ENCODE results near the gene KLC1.

The KLC1 gene

GRCh38 chr14:103739466-103739792, 110.4 kb downstream of the KLC1 start:
- Histone ChIP-seq H2AFZ (ENCODE audit: low read length) (no peak overlapping the region), H3K14ac (ENCODE audit: low read length) (peak overlapping the region; percentile 85), H4K91ac (ENCODE audit: low read depth, low read length, poor library complexity) (no peak overlapping the region), H3K18ac (ENCODE audit: low read length) (peak overlapping the region; percentile 54), H3K79me1 (ENCODE audit: low read depth, low read length) (peaks cover 3% of the 10 kb centered on the region), H3K4me1 (ENCODE audit: control insufficient read depth in 2 of 2, insufficient read depth in 1 of 2, low read depth in 1 of 2, low read length in 2 of 2) (peaks cover 0 to 2% of the 10 kb centered on the region in 2 donors), H2BK12ac (ENCODE audit: low read length) (no peak overlapping the region), H2BK5ac (ENCODE audit: low read length) (peak overlapping the region; percentile 14), H2AK5ac (ENCODE audit: low read depth, low read length) (no peak overlapping the region), H3K9me3 (replicated peaks in 1 of 2; ENCODE audit: control insufficient read depth in 2 of 2, insufficient read depth in 1 of 2, low read depth in 1 of 2, low read length in 2 of 2) (no peaks in the 10 kb centered on the region), H3K4me3 (ENCODE audit: low read length in 2 of 2) (no peak overlapping the region), H2BK120ac (ENCODE audit: low read depth, low read length) (no peak overlapping the region), H3K27ac (replicated peaks; ENCODE audit: low read length) (no peak overlapping the region), H4K8ac (ENCODE audit: low read depth, low read length) (no peak overlapping the region), H3K36me3 (replicated peaks in 1 of 2; ENCODE audit: control insufficient read depth in 2 of 2, insufficient read depth in 2 of 2, low read length in 2 of 2) (peaks cover 7 to 8% of the 10 kb centered on the region in 2 donors), H3K9ac (ENCODE audit: low read depth, low read length, poor library complexity) (no peak overlapping the region), H3K4ac (ENCODE audit: low read length) (no peak overlapping the region), H3K27me3 (ENCODE audit: control insufficient read depth in 3 of 3, insufficient read depth in 3 of 3, low read depth in 1 of 3, low read length in 3 of 3) (no peaks in the 10 kb centered on the region), H3K23ac (ENCODE audit: low read depth, low read length, poor library complexity) (no peak overlapping the region), H3K4me2 (ENCODE audit: insufficient read depth, low read length, poor library complexity, severe bottlenecking) (no peak overlapping the region), H2BK15ac (ENCODE audit: low read length) (no peak overlapping the region)
- WGBS, 2 donors (ENCODE audit: extremely low coverage in 2 of 2, insufficient read length in 2 of 2, insufficient replicate concordance in 1 of 2), result no CpG with 5 or more reads among the region's 6 CpGs
- DNase-seq (ENCODE audit: low spot score), result no peak

DNA sequence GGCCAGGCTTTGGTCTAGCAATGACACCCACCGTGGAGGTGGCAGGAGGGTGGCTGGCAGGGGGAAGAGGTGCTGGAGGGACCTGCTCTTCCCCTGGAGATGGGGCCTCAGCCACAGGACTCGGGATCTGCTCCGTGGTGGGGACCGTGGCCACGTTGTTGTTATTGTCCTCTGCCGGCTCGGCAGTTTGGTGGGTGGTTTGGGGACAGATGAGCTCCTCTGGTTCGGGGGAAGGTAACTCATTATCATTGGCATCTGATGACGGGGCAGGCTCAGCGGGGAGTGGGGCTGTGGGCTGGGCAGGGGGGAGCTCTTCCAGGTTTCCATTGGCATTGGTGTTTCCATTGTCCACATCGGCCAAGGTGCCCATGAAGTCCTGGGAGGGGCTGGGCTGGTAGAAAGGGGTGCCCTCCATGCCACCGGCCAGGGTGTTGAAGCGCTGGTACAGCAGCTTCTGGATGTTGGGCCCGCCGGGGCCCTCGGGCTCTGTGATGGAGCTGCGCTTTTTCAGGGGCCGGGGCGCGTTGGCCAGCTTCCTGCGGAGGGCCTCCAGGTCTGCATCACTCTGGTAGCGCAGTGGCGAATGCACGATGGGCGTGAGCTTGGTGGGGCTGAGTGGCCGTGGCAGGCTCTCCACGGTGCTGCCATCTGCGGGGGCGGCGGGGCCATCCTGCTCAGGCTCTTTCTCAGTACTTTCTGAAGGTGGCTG, 110.9 kb downstream of the KLC1 start:
- no peak overlapping the region for H3K4me3 ChIP-seq (ENCODE audit: low read length in 2 of 2)
- H2BK120ac ChIP-seq (ENCODE audit: low read depth, low read length), result peak overlapping the region; percentile 18
- DNase-seq (ENCODE audit: low spot score), result no peak
- H2BK5ac ChIP-seq (ENCODE audit: low read length), result peak overlapping the region; percentile 14
- H2BK15ac ChIP-seq (ENCODE audit: low read length), result no peak overlapping the region
- H2AK5ac ChIP-seq (ENCODE audit: low read depth, low read length), result no peak overlapping the region
- no peaks in the 10 kb centered on the region for H3K9me3 ChIP-seq (replicated peaks in 1 of 2; ENCODE audit: control insufficient read depth in 2 of 2, insufficient read depth in 1 of 2, low read depth in 1 of 2, low read length in 2 of 2)
- H3K36me3 ChIP-seq (replicated peaks in 1 of 2; ENCODE audit: control insufficient read depth in 2 of 2, insufficient read depth in 2 of 2, low read length in 2 of 2), result peaks cover 3 to 7% of the 10 kb centered on the region in 2 donors
- H3K4me2 ChIP-seq (ENCODE audit: insufficient read depth, low read length, poor library complexity, severe bottlenecking), result no peak overlapping the region
- H2BK12ac ChIP-seq (ENCODE audit: low read length), result no peak overlapping the region
- peak overlapping the region; percentile 12 for H3K9ac ChIP-seq (ENCODE audit: low read depth, low read length, poor library complexity)
- no peak overlapping the region for H4K8ac ChIP-seq (ENCODE audit: low read depth, low read length)
- peak overlapping the region; percentile 86 for H3K23ac ChIP-seq (ENCODE audit: low read depth, low read length, poor library complexity)
- H3K27ac ChIP-seq (replicated peaks; ENCODE audit: low read length), result no peak overlapping the region
- no peak overlapping the region for H4K91ac ChIP-seq (ENCODE audit: low read depth, low read length, poor library complexity)
- H3K14ac ChIP-seq (ENCODE audit: low read length), result peak overlapping the region; percentile 85
- WGBS, 2 donors (ENCODE audit: extremely low coverage in 2 of 2, insufficient read length in 2 of 2, insufficient replicate concordance in 1 of 2), result no CpG with 5 or more reads among the region's 30 CpGs
- H2AFZ ChIP-seq (ENCODE audit: low read length), result no peak overlapping the region
- no peaks in the 10 kb centered on the region for H3K27me3 ChIP-seq (ENCODE audit: control insufficient read depth in 3 of 3, insufficient read depth in 3 of 3, low read depth in 1 of 3, low read length in 3 of 3)
- H3K4me1 ChIP-seq (ENCODE audit: control insufficient read depth in 2 of 2, insufficient read depth in 1 of 2, low read depth in 1 of 2, low read length in 2 of 2), result peaks cover 0 to 2% of the 10 kb centered on the region in 2 donors
- peaks cover 3% of the 10 kb centered on the region for H3K79me1 ChIP-seq (ENCODE audit: low read depth, low read length)
- H3K4ac ChIP-seq (ENCODE audit: low read length), result no peak overlapping the region
- peak overlapping the region; percentile 54 for H3K18ac ChIP-seq (ENCODE audit: low read length)

DNA sequence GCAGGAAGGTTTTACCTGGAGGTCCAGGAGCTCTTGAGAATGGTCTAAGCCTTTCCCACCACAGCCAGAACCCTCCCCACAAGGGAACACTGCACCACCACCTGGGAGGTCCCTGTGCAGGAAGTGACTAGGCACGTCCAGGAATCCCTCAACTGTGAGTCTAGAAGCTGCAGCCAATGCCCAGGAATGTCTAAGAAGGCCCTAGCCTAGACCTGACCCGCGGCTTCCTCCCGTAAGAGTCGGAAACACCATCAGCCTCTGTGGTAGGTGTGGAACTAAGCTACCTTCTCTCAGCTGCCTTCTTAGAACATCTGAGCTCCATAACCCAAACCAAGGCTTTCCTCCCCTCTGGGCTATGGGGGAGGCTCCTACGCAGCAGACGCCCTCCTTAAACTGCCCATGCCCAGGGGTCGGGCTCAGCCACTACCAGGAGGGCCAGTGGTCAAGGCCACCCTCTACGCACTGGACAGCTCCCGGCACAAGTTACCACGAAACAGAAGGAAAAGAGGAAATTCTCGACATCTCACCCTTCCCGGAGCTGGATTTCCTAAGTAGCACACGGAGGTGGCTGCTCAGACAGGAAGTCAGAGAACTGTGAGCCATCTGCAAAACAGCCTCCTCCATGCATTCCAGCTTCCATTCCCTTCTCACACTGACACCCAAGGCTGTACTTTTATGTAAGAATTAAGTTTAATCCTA, 112.1 kb downstream of the KLC1 start:
- Histone ChIP-seq H2BK15ac (ENCODE audit: low read length) (no peak overlapping the region), H4K8ac (ENCODE audit: low read depth, low read length) (no peak overlapping the region), H3K14ac (ENCODE audit: low read length) (no peak overlapping the region), H3K79me1 (ENCODE audit: low read depth, low read length) (no peaks in the 10 kb centered on the region), H3K36me3 (replicated peaks in 1 of 2; ENCODE audit: control insufficient read depth in 2 of 2, insufficient read depth in 2 of 2, low read length in 2 of 2) (peaks cover 0 to 5% of the 10 kb centered on the region in 2 donors), H3K4me2 (ENCODE audit: insufficient read depth, low read length, poor library complexity, severe bottlenecking) (no peak overlapping the region), H3K23ac (ENCODE audit: low read depth, low read length, poor library complexity) (no peak overlapping the region), H2AFZ (ENCODE audit: low read length) (no peak overlapping the region), H4K91ac (ENCODE audit: low read depth, low read length, poor library complexity) (no peak overlapping the region), H2BK5ac (ENCODE audit: low read length) (no peak overlapping the region), H2BK12ac (ENCODE audit: low read length) (no peak overlapping the region), H3K4me1 (ENCODE audit: control insufficient read depth in 2 of 2, insufficient read depth in 1 of 2, low read depth in 1 of 2, low read length in 2 of 2) (no peaks in the 10 kb centered on the region), H3K4me3 (ENCODE audit: low read length in 2 of 2) (no peak overlapping the region), H3K9me3 (replicated peaks in 1 of 2; ENCODE audit: control insufficient read depth in 2 of 2, insufficient read depth in 1 of 2, low read depth in 1 of 2, low read length in 2 of 2) (no peaks in the 10 kb centered on the region), H2BK120ac (ENCODE audit: low read depth, low read length) (no peak overlapping the region), H3K27me3 (ENCODE audit: control insufficient read depth in 3 of 3, insufficient read depth in 3 of 3, low read depth in 1 of 3, low read length in 3 of 3) (no peaks in the 10 kb centered on the region), H3K27ac (replicated peaks; ENCODE audit: low read length) (no peak overlapping the region), H3K9ac (ENCODE audit: low read depth, low read length, poor library complexity) (no peak overlapping the region), H2AK5ac (ENCODE audit: low read depth, low read length) (no peak overlapping the region), H3K18ac (ENCODE audit: low read length) (no peak overlapping the region), H3K4ac (ENCODE audit: low read length) (no peak overlapping the region)
- no CpG with 5 or more reads among the region's 14 CpGs for WGBS, 2 donors (ENCODE audit: extremely low coverage in 2 of 2, insufficient read length in 2 of 2, insufficient replicate concordance in 1 of 2)
- DNase-seq (ENCODE audit: low spot score), result no peak

DNA sequence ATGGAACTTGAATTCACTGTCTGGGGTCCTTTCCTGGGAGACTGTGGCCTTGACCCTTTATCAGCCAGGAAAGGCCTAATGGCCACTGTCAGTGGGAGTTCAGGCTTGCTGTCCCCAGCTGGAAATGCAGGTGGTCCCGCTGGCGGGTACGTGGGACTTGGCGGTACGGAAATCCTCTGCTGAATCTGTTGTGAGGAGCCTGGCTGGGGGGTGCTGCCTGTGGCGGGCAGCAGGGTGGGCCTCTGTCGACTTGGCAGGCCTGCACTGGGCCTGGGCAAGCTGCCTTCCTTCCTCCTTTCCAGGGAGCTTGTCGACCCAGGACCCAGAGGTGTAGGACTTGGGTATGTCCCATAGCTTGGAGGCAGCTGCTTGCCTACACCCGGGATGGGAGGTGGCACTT, 112.9 kb downstream of the KLC1 start:
- no peak overlapping the region for H3K4ac ChIP-seq (ENCODE audit: low read length)
- no peaks in the 10 kb centered on the region for H3K27me3 ChIP-seq (ENCODE audit: control insufficient read depth in 3 of 3, insufficient read depth in 3 of 3, low read depth in 1 of 3, low read length in 3 of 3)
- H3K9me3 ChIP-seq (replicated peaks in 1 of 2; ENCODE audit: control insufficient read depth in 2 of 2, insufficient read depth in 1 of 2, low read depth in 1 of 2, low read length in 2 of 2), result no peaks in the 10 kb centered on the region
- H3K23ac ChIP-seq (ENCODE audit: low read depth, low read length, poor library complexity), result no peak overlapping the region
- no peak overlapping the region for H3K4me3 ChIP-seq (ENCODE audit: low read length in 2 of 2)
- H2AK5ac ChIP-seq (ENCODE audit: low read depth, low read length), result no peak overlapping the region
- DNase-seq (ENCODE audit: low spot score), result no peak
- H3K9ac ChIP-seq (ENCODE audit: low read depth, low read length, poor library complexity), result no peak overlapping the region
- H3K4me2 ChIP-seq (ENCODE audit: insufficient read depth, low read length, poor library complexity, severe bottlenecking), result no peak overlapping the region
- no CpG with 5 or more reads among the region's 9 CpGs for WGBS, 2 donors (ENCODE audit: extremely low coverage in 2 of 2, insufficient read length in 2 of 2, insufficient replicate concordance in 1 of 2)
- H2BK120ac ChIP-seq (ENCODE audit: low read depth, low read length), result no peak overlapping the region
- H2BK12ac ChIP-seq (ENCODE audit: low read length), result no peak overlapping the region
- H4K91ac ChIP-seq (ENCODE audit: low read depth, low read length, poor library complexity), result no peak overlapping the region
- H4K8ac ChIP-seq (ENCODE audit: low read depth, low read length), result no peak overlapping the region
- no peaks in the 10 kb centered on the region for H3K4me1 ChIP-seq (ENCODE audit: control insufficient read depth in 2 of 2, insufficient read depth in 1 of 2, low read depth in 1 of 2, low read length in 2 of 2)
- no peak overlapping the region for H2AFZ ChIP-seq (ENCODE audit: low read length)
- H2BK5ac ChIP-seq (ENCODE audit: low read length), result no peak overlapping the region
- H3K14ac ChIP-seq (ENCODE audit: low read length), result no peak overlapping the region
- peaks cover 0 to 5% of the 10 kb centered on the region in 2 donors for H3K36me3 ChIP-seq (replicated peaks in 1 of 2; ENCODE audit: control insufficient read depth in 2 of 2, insufficient read depth in 2 of 2, low read length in 2 of 2)
- H2BK15ac ChIP-seq (ENCODE audit: low read length), result no peak overlapping the region
- H3K27ac ChIP-seq (replicated peaks; ENCODE audit: low read length), result no peak overlapping the region
- peak overlapping the region; percentile 71 for H3K18ac ChIP-seq (ENCODE audit: low read length)
- H3K79me1 ChIP-seq (ENCODE audit: low read depth, low read length), result no peaks in the 10 kb centered on the region

All from neuronal stem cell (in vitro differentiated cells).